Central memory CD8-positive, alpha-beta T cell (primary cell): Measurements from ENCODE around the gene KCNS1.
"Not testable (repeated sequence)": the region's sequence is repeated elsewhere in the genome, so short reads cannot be mapped to it uniquely, and the experiment has no call there.

ENCODE experiments used
- ATAC-seq: fragments of 150-1000 bp; cut with Tn5 transposase; replicated peaks from 2 replicates; pipeline ENCODE4 v1.10.0; 2022; ENCODE audit warnings: mild to moderate bottlenecking, moderate FRiP score, moderate number of reproducible peaks; ENCODE audit not compliant: poor library complexity, severe bottlenecking; ENCODE audit errors: extremely low read depth
- DNase-seq, 2 donors: peaks; one replicate each; pipeline ENCODE4 v3.0.0; 2021; ENCODE audit warnings: low spot score in 2 of 2
- H3K27ac Mint-ChIP-seq: one replicate; pipeline ENCODE4 v1.8.0; 2022; ENCODE audit warnings: low read depth, mild to moderate bottlenecking, moderate library complexity, mixed read lengths
- H3K27me3 Mint-ChIP-seq: one replicate; pipeline ENCODE4 v1.8.0; 2022; ENCODE audit warnings: mixed read lengths
- H3K36me3 Mint-ChIP-seq: one replicate; pipeline ENCODE4 v1.8.0; 2022; ENCODE audit warnings: mild to moderate bottlenecking, moderate library complexity, mixed read lengths; ENCODE audit not compliant: insufficient read depth
- H3K4me1 Mint-ChIP-seq: one replicate; pipeline ENCODE4 v1.8.0; 2022; ENCODE audit warnings: mixed read lengths
- H3K4me3 Mint-ChIP-seq: one replicate; pipeline ENCODE4 v1.8.0; 2022; ENCODE audit warnings: mild to moderate bottlenecking, moderate library complexity, mixed read lengths
- H3K9me3 Mint-ChIP-seq: one replicate; pipeline ENCODE4 v1.8.0; 2022; ENCODE audit warnings: mixed read lengths

KCNS1 gene

DNA sequence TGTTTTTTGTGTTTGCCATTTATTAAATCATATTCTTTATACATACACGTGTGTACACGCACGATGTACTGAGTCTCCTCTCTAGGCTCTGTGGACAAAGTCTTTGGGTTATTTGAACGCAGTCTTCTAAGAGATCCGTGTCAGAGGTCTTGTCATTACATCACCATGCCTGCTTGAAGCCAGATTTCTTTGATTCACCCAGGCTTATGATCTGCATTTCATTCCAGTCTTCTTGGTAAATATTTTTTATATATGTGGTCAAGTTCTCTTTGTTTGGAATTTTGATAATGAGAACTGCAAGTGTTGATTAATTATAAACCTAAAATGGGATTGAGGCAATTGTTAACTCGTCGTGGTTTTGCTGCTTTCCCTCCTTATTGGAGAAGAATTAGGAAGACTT lies 34.6 kb downstream of the KCNS1 start:
- no peaks in the 10 kb centered on the region for H3K9me3 Mint-ChIP-seq
- peaks cover 84% of the 10 kb centered on the region for H3K4me1 Mint-ChIP-seq
- H3K27ac Mint-ChIP-seq: peak overlapping the region; percentile 72
- no peak overlapping the region for H3K4me3 Mint-ChIP-seq
- no peaks in the 10 kb centered on the region for H3K27me3 Mint-ChIP-seq
- ATAC-seq (no peak), DNase-seq (no peak)
- peaks cover 75% of the 10 kb centered on the region for H3K36me3 Mint-ChIP-seq

- ATAC-seq: no peak
- Mint-ChIP-seq H3K9me3 (no peaks in the 10 kb centered on the region), H3K4me1 (peaks cover 83% of the 10 kb centered on the region), H3K4me3 (peak overlapping the region; percentile 34), H3K36me3 (peaks cover 67% of the 10 kb centered on the region), H3K27ac (peak overlapping the region; percentile 72), H3K27me3 (no peaks in the 10 kb centered on the region)
- DNase-seq: no peak
Observed at GRCh38 chr20:45064812-45065211, 36.1 kb downstream of the KCNS1 start.

DNA sequence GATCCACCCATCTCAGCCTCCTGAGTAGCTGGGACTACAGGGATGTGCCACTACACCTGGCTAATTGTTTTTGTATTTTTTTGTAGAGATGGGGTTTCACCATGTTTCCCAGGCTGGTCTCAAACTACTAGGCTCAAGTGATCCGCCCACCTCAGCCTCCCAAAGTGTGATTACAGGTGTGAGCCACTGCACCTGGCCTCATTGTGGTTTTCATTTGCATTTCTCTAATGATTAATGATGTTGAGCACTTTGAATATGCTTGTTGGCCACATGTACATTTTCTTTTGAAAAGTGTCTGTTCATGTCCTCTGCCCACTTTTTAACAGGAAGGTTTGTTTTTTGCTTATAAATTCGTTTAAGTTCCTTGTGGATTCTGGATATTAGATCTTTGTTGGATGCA lies 37.8 kb downstream of the KCNS1 start:
- H3K9me3 Mint-ChIP-seq, ATAC-seq, DNase-seq, H3K27me3 Mint-ChIP-seq: not testable (repeated sequence)
- Mint-ChIP-seq H3K4me1 (peaks cover 81% of the 10 kb centered on the region), H3K4me3 (peak overlapping the region; percentile 66), H3K27ac (peak overlapping the region; percentile 72), H3K36me3 (peaks cover 62% of the 10 kb centered on the region)

- H3K4me1 Mint-ChIP-seq: peaks cover 83% of the 10 kb centered on the region
- H3K27ac Mint-ChIP-seq: no peak overlapping the region
- H3K9me3 Mint-ChIP-seq: no peaks in the 10 kb centered on the region
- H3K27me3 Mint-ChIP-seq: no peaks in the 10 kb centered on the region
- no peak overlapping the region for H3K4me3 Mint-ChIP-seq
- H3K36me3 Mint-ChIP-seq: peaks cover 53% of the 10 kb centered on the region
- no peak for DNase-seq
- no peak for ATAC-seq
Observed at GRCh38 chr20:45061244-45061643, 39.7 kb downstream of the KCNS1 start.

DNA sequence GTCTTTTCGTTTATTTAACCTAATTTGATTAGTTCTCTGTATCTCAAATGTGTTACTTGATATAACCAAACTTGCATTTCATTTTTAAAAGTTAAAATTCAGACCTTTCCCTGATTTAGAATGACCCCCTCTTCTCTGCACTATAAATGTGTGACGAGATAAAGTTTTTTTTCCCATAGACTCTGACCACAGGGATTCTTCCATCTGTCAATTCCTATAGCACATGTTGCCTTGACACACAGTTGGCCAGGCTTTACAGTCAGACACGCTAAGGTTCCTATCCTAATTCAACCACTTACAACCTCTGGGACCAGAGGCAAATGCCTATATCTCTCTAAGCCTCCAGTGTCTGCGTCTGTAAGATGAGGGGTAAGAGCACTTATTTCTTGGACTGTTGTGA lies 40.6 kb downstream of the KCNS1 start:
- peaks cover 85% of the 10 kb centered on the region for H3K4me1 Mint-ChIP-seq
- H3K27me3 Mint-ChIP-seq: no peaks in the 10 kb centered on the region
- no peaks in the 10 kb centered on the region for H3K9me3 Mint-ChIP-seq
- DNase-seq (no peak), ATAC-seq (no peak)
- no peak overlapping the region for H3K4me3 Mint-ChIP-seq
- peak overlapping the region; percentile 23 for H3K27ac Mint-ChIP-seq
- H3K36me3 Mint-ChIP-seq: peaks cover 58% of the 10 kb centered on the region

- Mint-ChIP-seq H3K27me3 (no peaks in the 10 kb centered on the region), H3K27ac (peak overlapping the region; percentile 73), H3K4me3 (peak overlapping the region; percentile 25), H3K9me3 (no peaks in the 10 kb centered on the region), H3K36me3 (peaks cover 56% of the 10 kb centered on the region), H3K4me1 (peaks cover 83% of the 10 kb centered on the region)
- no peak for ATAC-seq
- no peak for DNase-seq
Observed at GRCh38 chr20:45059022-45059728, 41.8 kb downstream of the KCNS1 start.

- peak overlapping the region; percentile 25 for H3K4me3 Mint-ChIP-seq
- ATAC-seq (no peak), DNase-seq (no peak)
- H3K27ac Mint-ChIP-seq: peak overlapping the region; percentile 73
- H3K27me3 Mint-ChIP-seq: no peaks in the 10 kb centered on the region
- H3K4me1 Mint-ChIP-seq: peaks cover 86% of the 10 kb centered on the region
- H3K9me3 Mint-ChIP-seq: no peaks in the 10 kb centered on the region
- H3K36me3 Mint-ChIP-seq: peaks cover 57% of the 10 kb centered on the region
Observed at GRCh38 chr20:45058168-45058850, 42.6 kb downstream of the KCNS1 start.

DNA sequence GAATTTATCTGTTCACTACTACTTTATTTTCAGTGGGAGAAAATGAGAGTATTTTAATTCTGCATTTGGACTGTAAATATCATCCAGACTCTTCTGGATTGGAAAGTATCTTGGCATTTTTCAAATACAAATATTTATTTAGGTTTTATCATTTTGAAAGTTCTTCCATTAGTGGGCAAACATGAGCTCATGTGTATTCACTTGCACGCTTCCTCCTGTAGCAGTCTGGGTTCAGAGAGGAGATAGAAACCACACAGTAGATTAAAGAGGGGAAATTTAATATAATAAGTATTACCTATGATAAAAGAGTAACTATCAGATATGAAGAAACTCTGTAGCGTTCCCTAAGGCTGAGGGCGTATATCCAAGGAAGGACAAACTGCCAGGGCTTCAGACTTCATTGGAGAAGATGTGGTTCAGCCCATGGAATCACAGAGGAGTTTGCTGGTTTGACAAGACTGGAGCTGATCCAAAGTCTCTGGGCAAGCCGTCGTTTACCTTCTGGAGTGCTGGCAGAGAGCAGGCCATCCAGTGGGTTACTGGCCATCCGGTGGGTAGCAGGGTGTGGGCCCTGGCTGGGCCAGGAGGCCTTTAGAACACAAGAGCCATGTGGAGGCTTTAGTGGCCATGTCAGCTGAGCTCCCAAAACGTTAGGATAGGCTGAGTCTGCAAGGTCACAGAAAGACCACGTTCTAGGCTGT lies 44.3 kb downstream of the KCNS1 start:
- Mint-ChIP-seq H3K27ac (peak overlapping the region; percentile 73), H3K27me3 (no peaks in the 10 kb centered on the region), H3K4me1 (peaks cover 93% of the 10 kb centered on the region), H3K36me3 (peaks cover 60% of the 10 kb centered on the region), H3K9me3 (no peaks in the 10 kb centered on the region), H3K4me3 (no peak overlapping the region)
- DNase-seq: no peak
- no peak for ATAC-seq

DNA sequence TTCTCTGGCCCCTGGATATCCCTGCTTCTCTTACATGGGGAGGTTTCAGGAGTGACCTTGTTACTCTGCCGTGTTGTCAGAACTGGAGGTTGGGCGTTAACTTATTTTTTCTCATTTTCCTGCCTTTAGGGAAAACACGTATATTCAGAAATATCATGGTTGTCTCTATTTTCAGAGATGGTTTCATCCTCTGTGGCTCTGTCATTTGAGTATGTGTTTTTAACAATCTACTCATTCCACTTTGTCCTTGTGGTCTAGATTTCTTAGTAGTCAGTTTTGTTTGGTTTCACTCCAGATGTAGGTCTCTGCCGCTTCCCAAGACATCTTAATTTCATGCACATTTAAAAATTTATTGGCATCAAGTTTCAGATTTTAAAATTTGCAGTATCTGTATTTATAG lies 45.9 kb downstream of the KCNS1 start:
- no peak for ATAC-seq
- DNase-seq: no peak
- Mint-ChIP-seq H3K36me3 (peaks cover 58% of the 10 kb centered on the region), H3K4me1 (peaks cover 87% of the 10 kb centered on the region), H3K27me3 (no peaks in the 10 kb centered on the region), H3K9me3 (no peaks in the 10 kb centered on the region), H3K4me3 (peak overlapping the region; percentile 43), H3K27ac (peak overlapping the region; percentile 93)

- H3K27ac Mint-ChIP-seq: peak overlapping the region; percentile 93
- peak overlapping the region; percentile 23 for H3K4me3 Mint-ChIP-seq
- ATAC-seq: no peak
- peaks cover 62% of the 10 kb centered on the region for H3K36me3 Mint-ChIP-seq
- no peak for DNase-seq
- peaks cover 90% of the 10 kb centered on the region for H3K4me1 Mint-ChIP-seq
- H3K27me3 Mint-ChIP-seq: no peaks in the 10 kb centered on the region
- H3K9me3 Mint-ChIP-seq: no peaks in the 10 kb centered on the region
Observed at GRCh38 chr20:45053430-45054351, 47.2 kb downstream of the KCNS1 start.

- Mint-ChIP-seq H3K4me3 (peak overlapping the region; percentile 23), H3K27ac (peak overlapping the region; percentile 93), H3K4me1 (peaks cover 90% of the 10 kb centered on the region), H3K9me3 (no peaks in the 10 kb centered on the region), H3K36me3 (peaks cover 63% of the 10 kb centered on the region), H3K27me3 (no peaks in the 10 kb centered on the region)
- peak in 1 of 2 donors; percentile 11 for DNase-seq
- peak; percentile 81 for ATAC-seq
Observed at GRCh38 chr20:45052698-45053429, 48.1 kb downstream of the KCNS1 start.
